NCI-H2227 (cell line): ENCODE data around the gene CD300E.
"Not testable (repeated sequence)": the region's sequence is repeated elsewhere in the genome, so short reads cannot be mapped to it uniquely, and the experiment has no call there.

ENCODE experiments used
- DNase-seq: peaks from one replicate; lab custom pipeline; 2025; ENCODE audit not compliant: unreplicated experiment; lab: John Stamatoyannopoulos, UW

CD300E gene

GRCh38 chr17:74636541-74637085 lies 13.1 kb upstream of the CD300E start:
- not testable (repeated sequence) for DNase-seq

- DNase-seq = peak; percentile 19
Measured at GRCh38 chr17:74635418-74635817, 11.9 kb upstream of the CD300E start.

- DNase-seq = no peak
Measured at GRCh38 chr17:74633326-74633725, 9.8 kb upstream of the CD300E start.

GRCh38 chr17:74632617-74633016 lies 9.1 kb upstream of the CD300E start:
- DNase-seq = no peak

- peak; percentile 45 for DNase-seq
Measured at GRCh38 chr17:74631468-74632450, 8.2 kb upstream of the CD300E start.

- not testable (repeated sequence) for DNase-seq
Measured at GRCh38 chr17:74630251-74630650, 6.7 kb upstream of the CD300E start.

- no peak for DNase-seq
Measured at GRCh38 chr17:74625661-74626060, 2.1 kb upstream of the CD300E start.

GRCh38 chr17:74624131-74624530 lies 593 bp upstream of the CD300E start:
- DNase-seq = no peak

GRCh38 chr17:74619077-74619673 lies 4.4 kb downstream of the CD300E start:
- DNase-seq = no peak

GRCh38 chr17:74618451-74618850 lies 5.1 kb downstream of the CD300E start:
- no peak for DNase-seq

- no peak for DNase-seq
Measured at GRCh38 chr17:74616696-74617095, 6.8 kb downstream of the CD300E start.

- no peak for DNase-seq
Measured at GRCh38 chr17:74612046-74612445, 11.5 kb downstream of the CD300E start.

GRCh38 chr17:74610108-74610507 lies 13.4 kb downstream of the CD300E start:
- no peak for DNase-seq

- DNase-seq = no peak
Measured at GRCh38 chr17:74608511-74608910, 15.0 kb downstream of the CD300E start.

- no peak for DNase-seq
Measured at GRCh38 chr17:74607221-74607620, 16.3 kb downstream of the CD300E start.

- no peak for DNase-seq
Measured at GRCh38 chr17:74606050-74606449, 17.5 kb downstream of the CD300E start.

- DNase-seq = no peak
Measured at GRCh38 chr17:74605361-74605760, 18.2 kb downstream of the CD300E start.

- no peak for DNase-seq
Measured at GRCh38 chr17:74604761-74605160, 18.8 kb downstream of the CD300E start.

- DNase-seq = no peak
Measured at GRCh38 chr17:74604200-74604599, 19.3 kb downstream of the CD300E start.

GRCh38 chr17:74603746-74604145 lies 19.8 kb downstream of the CD300E start:
- no peak for DNase-seq

GRCh38 chr17:74603037-74603635 lies 20.4 kb downstream of the CD300E start:
- DNase-seq = no peak
